WTC11 (cell line): Measurements from ENCODE around the gene ARAP3. TPM values are rescaled to one million over a fixed set of nuclear protein-coding genes. Genes with fewer than 3 reads are reported as not detected.

Experiments
- ATAC-seq: fragments of 200-7000 bp; cut with Tn5 transposase; 2 replicates; pipeline ENCODE4 v1.10.0; 2021; ENCODE audit warnings: mild to moderate bottlenecking, moderate library complexity
- CTCF ChIA-PET: fragments of 300-600 bp; sonication (Branson Sonifier 250); formaldehyde crosslinking; loops from one replicate; lab custom pipeline; 2021; ENCODE audit warnings: antibody characterized with exemption; lab: Charles Lee
- POLR2A ChIA-PET: fragments of 350-600 bp; sonication (Branson Sonifier 250); formaldehyde crosslinking; loops from one replicate; lab custom pipeline; 2021; ENCODE audit warnings: antibody characterized with exemption; lab: Charles Lee
- DNase-seq: peaks from one replicate; pipeline ENCODE4 v3.0.0; 2021; ENCODE audit warnings: low spot score
- H3K27ac Mint-ChIP-seq: 2 replicates; pipeline ENCODE4 v1.8.0; 2021; ENCODE audit warnings: mixed read lengths
- H3K27me3 Mint-ChIP-seq: 2 replicates; pipeline ENCODE4 v1.8.0; 2021; ENCODE audit warnings: low read depth, mild to moderate bottlenecking, moderate library complexity, mixed read lengths
- H3K36me3 Mint-ChIP-seq: 2 replicates; pipeline ENCODE4 v1.8.0; 2021; ENCODE audit warnings: mixed read lengths
- H3K4me1 Mint-ChIP-seq: 2 replicates; pipeline ENCODE4 v1.8.0; 2022; ENCODE audit warnings: mixed read lengths
- H3K4me3 Mint-ChIP-seq: 2 replicates; pipeline ENCODE4 v1.8.0; 2021; ENCODE audit warnings: mild to moderate bottlenecking, moderate library complexity, mixed read lengths
- H3K9me3 Mint-ChIP-seq: 2 replicates; pipeline ENCODE4 v1.8.0; 2021; ENCODE audit warnings: mixed read lengths
- EMX1 ChIP-seq: fragments of 250-450 bp; sonication (Bioruptor Pico); IDR thresholded peaks from 2 replicates; pipeline ENCODE4 v1.8.0; 2021; ENCODE audit warnings: mild to moderate bottlenecking
- FOXP4 ChIP-seq: sonication (generic); formaldehyde crosslinking; IDR thresholded peaks from 2 replicates; pipeline ENCODE4 v1.8.0; 2022; ENCODE audit warnings: mild to moderate bottlenecking, missing genetic modification reagents
- MXD4 ChIP-seq: fragments of 250-450 bp; sonication (Bioruptor Pico); IDR thresholded peaks from 2 replicates; pipeline ENCODE4 v1.8.0; 2021; ENCODE audit warnings: mild to moderate bottlenecking, moderate library complexity, borderline replicate concordance
- NFATC4 ChIP-seq: fragments of 250-450 bp; sonication (Bioruptor Pico); IDR thresholded peaks from 2 replicates; pipeline ENCODE4 v1.9.0; 2021; ENCODE audit warnings: mild to moderate bottlenecking
- NR3C1 ChIP-seq: sonication (generic); formaldehyde crosslinking; conservative IDR thresholded peaks from 2 replicates; pipeline ENCODE4 v1.8.1; 2023; ENCODE audit warnings: low read depth, mild to moderate bottlenecking, missing genetic modification reagents
- SP1 ChIP-seq: sonication (generic); formaldehyde crosslinking; conservative IDR thresholded peaks from 2 replicates; pipeline ENCODE4 v1.8.1; 2022; ENCODE audit warnings: missing genetic modification reagents
- total RNA-seq: library from RNA; stranded (reverse); gene quantifications from 3 replicates; pipeline ENCODE4 v1.2.3, GENCODE V29; 2021
- TF ChIP-seq, protein P1 (sequence below): sonication (generic); formaldehyde crosslinking; IDR thresholded peaks from 2 replicates; pipeline ENCODE4 v1.8.1; 2023; ENCODE audit warnings: mild to moderate bottlenecking, missing genetic modification reagents, borderline replicate concordance
- TF ChIP-seq, protein P2 (sequence below): fragments of 250-450 bp; sonication (Bioruptor Pico); IDR thresholded peaks from 2 replicates; pipeline ENCODE4 v1.9.0; 2021; ENCODE audit warnings: moderate library complexity, mild to moderate bottlenecking, inconsistent platforms, borderline replicate concordance
- TF ChIP-seq, protein P3 (sequence below): sonication (generic); formaldehyde crosslinking; IDR thresholded peaks from 2 replicates; pipeline ENCODE4 v1.8.0; 2023; ENCODE audit warnings: missing genetic modification reagents
- TF ChIP-seq, protein P4 (sequence below): sonication (generic); formaldehyde crosslinking; IDR thresholded peaks from 2 replicates; pipeline ENCODE4 v1.8.1; 2023; ENCODE audit warnings: mild to moderate bottlenecking, missing genetic modification reagents

The ARAP3 gene
- total RNA-seq, 1 experiment from 2014 or later, result 60.4 TPM

GRCh38 chr5:141605523-141606277, 76.3 kb downstream of the ARAP3 start (continued):
- TF ChIP-seq, protein P1, sequence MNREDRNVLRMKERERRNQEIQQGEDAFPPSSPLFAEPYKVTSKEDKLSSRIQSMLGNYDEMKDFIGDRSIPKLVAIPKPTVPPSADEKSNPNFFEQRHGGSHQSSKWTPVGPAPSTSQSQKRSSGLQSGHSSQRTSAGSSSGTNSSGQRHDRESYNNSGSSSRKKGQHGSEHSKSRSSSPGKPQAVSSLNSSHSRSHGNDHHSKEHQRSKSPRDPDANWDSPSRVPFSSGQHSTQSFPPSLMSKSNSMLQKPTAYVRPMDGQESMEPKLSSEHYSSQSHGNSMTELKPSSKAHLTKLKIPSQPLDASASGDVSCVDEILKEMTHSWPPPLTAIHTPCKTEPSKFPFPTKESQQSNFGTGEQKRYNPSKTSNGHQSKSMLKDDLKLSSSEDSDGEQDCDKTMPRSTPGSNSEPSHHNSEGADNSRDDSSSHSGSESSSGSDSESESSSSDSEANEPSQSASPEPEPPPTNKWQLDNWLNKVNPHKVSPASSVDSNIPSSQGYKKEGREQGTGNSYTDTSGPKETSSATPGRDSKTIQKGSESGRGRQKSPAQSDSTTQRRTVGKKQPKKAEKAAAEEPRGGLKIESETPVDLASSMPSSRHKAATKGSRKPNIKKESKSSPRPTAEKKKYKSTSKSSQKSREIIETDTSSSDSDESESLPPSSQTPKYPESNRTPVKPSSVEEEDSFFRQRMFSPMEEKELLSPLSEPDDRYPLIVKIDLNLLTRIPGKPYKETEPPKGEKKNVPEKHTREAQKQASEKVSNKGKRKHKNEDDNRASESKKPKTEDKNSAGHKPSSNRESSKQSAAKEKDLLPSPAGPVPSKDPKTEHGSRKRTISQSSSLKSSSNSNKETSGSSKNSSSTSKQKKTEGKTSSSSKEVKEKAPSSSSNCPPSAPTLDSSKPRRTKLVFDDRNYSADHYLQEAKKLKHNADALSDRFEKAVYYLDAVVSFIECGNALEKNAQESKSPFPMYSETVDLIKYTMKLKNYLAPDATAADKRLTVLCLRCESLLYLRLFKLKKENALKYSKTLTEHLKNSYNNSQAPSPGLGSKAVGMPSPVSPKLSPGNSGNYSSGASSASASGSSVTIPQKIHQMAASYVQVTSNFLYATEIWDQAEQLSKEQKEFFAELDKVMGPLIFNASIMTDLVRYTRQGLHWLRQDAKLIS, result no peak
- TF ChIP-seq MXD4 (CRISPR knock-in tag), result no peak
- no peak for TF ChIP-seq EMX1 (CRISPR knock-in tag)
- no peak for TF ChIP-seq NR3C1 (CRISPR knock-in tag)
- TF ChIP-seq, protein P2, sequence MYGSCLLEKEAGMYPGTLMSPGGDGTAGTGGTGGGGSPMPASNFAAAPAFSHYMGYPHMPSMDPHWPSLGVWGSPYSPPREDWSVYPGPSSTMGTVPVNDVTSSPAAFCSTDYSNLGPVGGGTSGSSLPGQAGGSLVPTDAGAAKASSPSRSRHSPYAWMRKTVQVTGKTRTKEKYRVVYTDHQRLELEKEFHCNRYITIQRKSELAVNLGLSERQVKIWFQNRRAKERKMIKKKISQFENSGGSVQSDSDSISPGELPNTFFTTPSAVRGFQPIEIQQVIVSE (CRISPR knock-in tag), result no peak
- no peak for TF ChIP-seq FOXP4 (CRISPR knock-in tag)
- TF ChIP-seq, protein P3, sequence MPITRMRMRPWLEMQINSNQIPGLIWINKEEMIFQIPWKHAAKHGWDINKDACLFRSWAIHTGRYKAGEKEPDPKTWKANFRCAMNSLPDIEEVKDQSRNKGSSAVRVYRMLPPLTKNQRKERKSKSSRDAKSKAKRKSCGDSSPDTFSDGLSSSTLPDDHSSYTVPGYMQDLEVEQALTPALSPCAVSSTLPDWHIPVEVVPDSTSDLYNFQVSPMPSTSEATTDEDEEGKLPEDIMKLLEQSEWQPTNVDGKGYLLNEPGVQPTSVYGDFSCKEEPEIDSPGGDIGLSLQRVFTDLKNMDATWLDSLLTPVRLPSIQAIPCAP (CRISPR knock-in tag), result no peak
- TF ChIP-seq, protein P4, sequence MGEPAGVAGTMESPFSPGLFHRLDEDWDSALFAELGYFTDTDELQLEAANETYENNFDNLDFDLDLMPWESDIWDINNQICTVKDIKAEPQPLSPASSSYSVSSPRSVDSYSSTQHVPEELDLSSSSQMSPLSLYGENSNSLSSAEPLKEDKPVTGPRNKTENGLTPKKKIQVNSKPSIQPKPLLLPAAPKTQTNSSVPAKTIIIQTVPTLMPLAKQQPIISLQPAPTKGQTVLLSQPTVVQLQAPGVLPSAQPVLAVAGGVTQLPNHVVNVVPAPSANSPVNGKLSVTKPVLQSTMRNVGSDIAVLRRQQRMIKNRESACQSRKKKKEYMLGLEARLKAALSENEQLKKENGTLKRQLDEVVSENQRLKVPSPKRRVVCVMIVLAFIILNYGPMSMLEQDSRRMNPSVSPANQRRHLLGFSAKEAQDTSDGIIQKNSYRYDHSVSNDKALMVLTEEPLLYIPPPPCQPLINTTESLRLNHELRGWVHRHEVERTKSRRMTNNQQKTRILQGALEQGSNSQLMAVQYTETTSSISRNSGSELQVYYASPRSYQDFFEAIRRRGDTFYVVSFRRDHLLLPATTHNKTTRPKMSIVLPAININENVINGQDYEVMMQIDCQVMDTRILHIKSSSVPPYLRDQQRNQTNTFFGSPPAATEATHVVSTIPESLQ, result no peak
- no peak for TF ChIP-seq SP1 (CRISPR knock-in tag)

- peak; percentile 65 for ATAC-seq
- POLR2A ChIA-PET, result interaction anchor here (1.6 kb wide), 1 partner anchor 15 kb away, joined by 3 read pairs; the partner anchor contains the start of gene DIAPH1
- TF ChIP-seq NFATC4 (CRISPR knock-in tag), result no peak
- TF ChIP-seq, protein P1, result no peak
- H3K4me3 Mint-ChIP-seq, result no peak overlapping the region
- DNase-seq, result peak; percentile 21
- no peaks in the 10 kb centered on the region for H3K27me3 Mint-ChIP-seq
- peaks cover 14% of the 10 kb centered on the region for H3K4me1 Mint-ChIP-seq
- CTCF ChIA-PET, result interaction anchor here (1.0 to 4.0 kb wide), 4 partner anchors 10 to 129 kb away, joined by 3 to 35 read pairs (median 5); partner anchors contain the start of genes DIAPH1 and PCDHGC3
- no peaks in the 10 kb centered on the region for H3K36me3 Mint-ChIP-seq
- no peaks in the 10 kb centered on the region for H3K9me3 Mint-ChIP-seq
- peak overlapping the region; percentile 29; the same call in 1 of the 2 replicates for H3K27ac Mint-ChIP-seq
These were observed 77.9 kb downstream of the ARAP3 start for GRCh38 chr5:141603923-141604717.

Other genes starting within 250 kb of the ARAP3 start
- 28.1 to 29.4 TPM (median 29.1 TPM) in 3 replicates for gene PCDHGC3, start 206.3 kb downstream of the ARAP3 start, total RNA-seq
- 4.5 to 6.1 TPM (median 5.1 TPM) in 3 replicates for gene PCDHGC4, start 197.2 kb downstream of the ARAP3 start, total RNA-seq
- gene PCDHGC5, start 193.1 kb downstream of the ARAP3 start, total RNA-seq, result 1.1 to 1.5 TPM (median 1.1 TPM) in 3 replicates
- gene DIAPH1, start 63.2 kb downstream of the ARAP3 start, total RNA-seq, result 90.9 to 109 TPM (median 96.0 TPM) in 3 replicates
- 84.7 to 96.2 TPM (median 94.5 TPM) in 3 replicates for gene HDAC3, start 45.4 kb downstream of the ARAP3 start, total RNA-seq
- 19.3 to 23.8 TPM (median 21.4 TPM) in 3 replicates for gene RELL2, start 45.2 kb downstream of the ARAP3 start, total RNA-seq
- 43.6 to 50.3 TPM (median 44.8 TPM) in 3 replicates for gene FCHSD1, start 30.8 kb downstream of the ARAP3 start, total RNA-seq
- gene PCDH1, start 196.2 kb upstream of the ARAP3 start, total RNA-seq, result 105 to 108 TPM (median 108 TPM) in 3 replicates
- gene DELE1, start 241.6 kb upstream of the ARAP3 start, total RNA-seq, result 79.3 to 83.8 TPM (median 81.5 TPM) in 3 replicates